Activated CD4-positive, alpha-beta T cell treated with anti-CD3 and anti-CD28 coated beads, Interleukin-2, amount 10 ng/mL, durations not matched to agents 7 days and 5 days (primary cell): Measurements from ENCODE around the gene NUMBL. TPM values are rescaled to one million over a fixed set of nuclear protein-coding genes. Genes with fewer than 3 reads are reported as not detected.
"Not testable (repeated sequence)": the region's sequence is repeated elsewhere in the genome, so short reads cannot be mapped to it uniquely, and the experiment has no call there.

ENCODE experiments used
- CTCF ChIA-PET: fragments of 350-600 bp; sonication (Branson Sonifier 250); formaldehyde crosslinking; loops from one replicate; lab custom pipeline; 2021; ENCODE audit warnings: antibody characterized with exemption; lab: Charles Lee
- POLR2A ChIA-PET: fragments of 350-600 bp; sonication (Branson Sonifier 250); formaldehyde crosslinking; loops from one replicate; lab custom pipeline; 2021; ENCODE audit warnings: antibody characterized with exemption; lab: Charles Lee
- DNase-seq: peaks from one replicate; pipeline ENCODE4 v3.0.0-alpha.2; 2020
- H3K27ac Mint-ChIP-seq: one replicate; pipeline ENCODE4 v1.8.0; 2021; ENCODE audit warnings: mild to moderate bottlenecking, moderate library complexity, mixed read lengths
- H3K27me3 Mint-ChIP-seq: one replicate; pipeline ENCODE4 v1.8.0; 2021; ENCODE audit warnings: mixed read lengths
- H3K36me3 Mint-ChIP-seq: one replicate; pipeline ENCODE4 v1.8.0; 2021; ENCODE audit warnings: low read depth, mixed read lengths
- H3K4me1 Mint-ChIP-seq: one replicate; pipeline ENCODE4 v1.8.0; 2021; ENCODE audit warnings: mixed read lengths
- H3K4me3 Mint-ChIP-seq: one replicate; pipeline ENCODE4 v1.8.0; 2021; ENCODE audit warnings: mild to moderate bottlenecking, moderate library complexity, mixed read lengths
- H3K9me3 Mint-ChIP-seq: one replicate; pipeline ENCODE4 v1.8.0; 2021; ENCODE audit warnings: mixed read lengths
- total RNA-seq, 2 experiments: library from RNA; stranded (reverse); gene quantifications; one replicate each; pipeline ENCODE4 v1.2.3, GENCODE V29; 2021

The NUMBL gene
- total RNA-seq, 2 experiments from 2014 or later: 5.7 to 7.3 TPM

DNA sequence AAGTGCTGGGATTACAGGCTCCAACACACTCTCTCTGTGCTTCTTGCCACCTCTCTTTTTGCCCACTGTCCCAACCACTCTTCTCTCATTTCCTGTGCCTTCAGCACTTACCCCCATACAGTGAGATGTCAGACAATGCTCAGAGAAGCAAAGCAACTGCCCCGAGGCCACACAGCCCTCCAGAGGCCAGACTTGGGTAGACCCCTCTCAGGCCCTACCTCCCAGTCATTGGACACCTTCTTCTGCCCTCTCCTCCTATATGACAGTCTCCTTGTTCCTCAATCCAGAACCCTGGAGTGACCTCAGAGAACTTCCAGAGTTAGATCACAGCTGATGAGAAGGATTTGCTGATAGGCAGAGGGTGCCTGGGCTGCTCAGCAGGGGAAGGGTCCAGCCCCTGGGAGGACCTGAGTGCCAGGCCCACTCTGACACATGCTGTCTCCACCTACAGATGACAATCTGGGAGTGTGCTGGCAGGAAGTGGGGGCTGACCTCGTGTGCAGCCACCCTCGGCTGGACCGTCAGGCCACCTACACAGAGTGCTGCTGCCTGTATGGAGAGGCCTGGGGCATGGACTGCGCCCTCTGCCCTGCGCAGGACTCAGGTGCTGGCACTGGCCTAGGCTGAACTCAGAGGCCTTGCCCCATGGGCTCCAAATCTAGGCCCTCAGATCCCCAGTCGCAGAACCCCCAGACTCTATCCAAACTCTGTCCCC, 64.9 kb downstream of the NUMBL start:
- Mint-ChIP-seq H3K36me3 (peaks cover 24% of the 10 kb centered on the region), H3K4me3 (no peak overlapping the region), H3K27me3 (no peaks in the 10 kb centered on the region), H3K4me1 (peaks cover 22% of the 10 kb centered on the region), H3K27ac (peak overlapping the region; percentile 10), H3K9me3 (no peaks in the 10 kb centered on the region)
- ChIA-PET POLR2A (no interaction called here), CTCF (interaction anchor here (4.8 kb wide), 1 partner anchor 9 kb away, joined by 31 read pairs; no protein-coding TSS in a partner anchor)
- DNase-seq: no peak

DNA sequence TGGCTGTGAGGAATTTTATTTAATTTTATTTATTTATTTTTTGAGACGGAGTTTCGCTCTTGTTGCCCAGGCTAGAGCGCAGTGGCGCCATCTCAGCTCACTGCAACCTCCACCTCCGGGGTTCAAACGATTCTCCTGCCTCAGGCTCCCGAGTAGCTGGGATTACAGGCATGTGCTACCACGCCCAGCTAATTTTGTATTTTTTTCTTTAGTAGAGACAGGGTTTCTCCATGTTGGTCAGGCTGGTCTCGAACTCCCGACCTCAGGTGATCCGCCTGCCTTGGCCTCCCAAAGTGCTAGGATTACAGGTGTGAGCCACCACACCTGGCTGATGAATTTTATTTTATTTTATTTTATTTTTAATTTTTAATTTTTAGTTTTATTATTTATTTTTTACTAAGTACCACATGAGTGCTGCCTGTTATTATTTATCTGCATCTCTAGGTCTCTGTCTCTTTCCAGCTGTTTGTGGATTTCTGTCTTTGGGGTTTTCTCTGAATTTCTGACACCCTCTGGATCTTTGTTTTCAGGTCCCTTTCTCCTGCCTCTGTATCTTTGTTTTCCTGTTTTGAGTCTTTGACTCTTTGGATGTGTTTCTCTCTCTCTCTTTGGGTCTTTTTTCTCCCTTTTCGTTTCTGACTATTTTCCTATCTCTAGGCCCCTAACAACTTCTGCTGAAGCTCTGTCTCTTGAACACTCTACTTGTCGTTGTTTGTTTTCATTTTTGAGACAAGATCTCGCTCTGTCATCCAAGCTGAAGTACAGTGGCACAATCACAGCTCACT, 65.9 kb downstream of the NUMBL start:
- H3K4me1 Mint-ChIP-seq: peaks cover 19% of the 10 kb centered on the region
- peaks cover 23% of the 10 kb centered on the region for H3K36me3 Mint-ChIP-seq

DNA sequence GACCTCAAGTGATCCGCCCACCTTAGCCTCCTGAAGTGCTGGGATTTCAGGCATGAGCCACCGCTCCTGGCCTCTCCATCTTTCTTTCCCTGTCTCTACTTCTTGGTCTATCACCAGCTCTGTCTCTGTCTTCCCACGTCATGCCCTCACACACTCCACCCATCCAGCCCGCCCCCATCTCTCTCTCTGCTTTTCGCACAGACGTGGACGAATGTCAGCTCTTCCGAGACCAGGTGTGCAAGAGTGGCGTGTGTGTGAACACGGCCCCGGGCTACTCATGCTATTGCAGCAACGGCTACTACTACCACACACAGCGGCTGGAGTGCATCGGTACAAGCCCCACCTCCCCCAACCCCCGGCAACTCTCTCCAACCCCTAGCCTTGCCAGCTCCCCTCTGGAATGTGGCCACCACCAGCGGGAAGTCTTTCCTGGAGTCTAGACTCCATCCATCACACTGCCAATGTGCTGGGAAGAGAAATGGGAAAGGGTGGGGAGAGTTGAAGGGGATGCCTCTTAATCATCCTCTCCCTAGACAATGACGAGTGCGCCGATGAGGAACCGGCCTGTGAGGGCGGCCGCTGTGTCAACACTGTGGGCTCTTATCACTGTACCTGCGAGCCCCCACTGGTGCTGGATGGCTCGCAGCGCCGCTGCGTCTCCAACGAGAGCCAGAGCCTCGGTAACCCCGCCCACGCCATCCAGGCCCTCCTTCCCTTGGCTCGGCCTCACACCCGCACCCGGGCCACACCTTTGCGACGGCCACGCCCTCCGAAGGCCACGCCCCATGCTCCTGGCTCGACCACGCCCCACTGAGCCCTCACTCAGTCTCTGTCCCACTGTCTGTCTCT, 66.8 kb downstream of the NUMBL start:
- Mint-ChIP-seq H3K9me3 (no peaks in the 10 kb centered on the region), H3K4me3 (no peak overlapping the region), H3K36me3 (peaks cover 26% of the 10 kb centered on the region), H3K27ac (no peak overlapping the region), H3K4me1 (peaks cover 19% of the 10 kb centered on the region), H3K27me3 (no peaks in the 10 kb centered on the region)
- no peak for DNase-seq
- ChIA-PET CTCF (interaction anchor here (0.9 to 4.8 kb wide), 3 partner anchors 11 to 100 kb away, joined by 3 to 31 read pairs (median 4); no protein-coding TSS in a partner anchor), POLR2A (no interaction called here)

More for the DNA sequence above, 65.9 kb downstream of the NUMBL start:
- H3K4me3 Mint-ChIP-seq, POLR2A ChIA-PET, H3K27ac Mint-ChIP-seq, H3K27me3 Mint-ChIP-seq, DNase-seq, H3K9me3 Mint-ChIP-seq: not testable (repeated sequence)
- CTCF ChIA-PET: interaction anchor here (1.6 to 4.8 kb wide), 2 partner anchors 10 to 26 kb away, joined by 4 to 31 read pairs; no protein-coding TSS in a partner anchor

DNA sequence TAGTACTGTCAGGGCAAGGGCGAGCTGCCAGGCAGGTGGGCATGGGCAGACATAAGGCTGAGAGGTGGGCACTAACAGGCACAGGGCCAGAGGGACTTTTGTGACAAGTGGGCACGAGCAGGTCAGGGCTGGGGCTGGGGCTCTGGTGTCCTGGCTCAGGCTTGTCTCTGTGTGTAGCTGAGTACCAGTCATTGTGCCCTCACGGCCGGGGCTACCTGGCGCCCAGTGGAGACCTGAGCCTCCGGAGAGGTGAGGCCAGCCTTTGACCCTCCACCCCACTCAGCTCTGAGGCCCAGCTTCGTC, 67.7 kb downstream of the NUMBL start:
- Mint-ChIP-seq H3K4me3 (no peak overlapping the region), H3K27ac (peak overlapping the region; percentile 74), H3K9me3 (no peaks in the 10 kb centered on the region), H3K36me3 (peaks cover 29% of the 10 kb centered on the region), H3K27me3 (no peaks in the 10 kb centered on the region), H3K4me1 (peaks cover 19% of the 10 kb centered on the region)
- ChIA-PET POLR2A (no interaction called here), CTCF (interaction anchor here (0.9 to 4.8 kb wide), 2 partner anchors 12 to 99 kb away, joined by 3 to 31 read pairs; no protein-coding TSS in a partner anchor)
- DNase-seq: no peak

DNA sequence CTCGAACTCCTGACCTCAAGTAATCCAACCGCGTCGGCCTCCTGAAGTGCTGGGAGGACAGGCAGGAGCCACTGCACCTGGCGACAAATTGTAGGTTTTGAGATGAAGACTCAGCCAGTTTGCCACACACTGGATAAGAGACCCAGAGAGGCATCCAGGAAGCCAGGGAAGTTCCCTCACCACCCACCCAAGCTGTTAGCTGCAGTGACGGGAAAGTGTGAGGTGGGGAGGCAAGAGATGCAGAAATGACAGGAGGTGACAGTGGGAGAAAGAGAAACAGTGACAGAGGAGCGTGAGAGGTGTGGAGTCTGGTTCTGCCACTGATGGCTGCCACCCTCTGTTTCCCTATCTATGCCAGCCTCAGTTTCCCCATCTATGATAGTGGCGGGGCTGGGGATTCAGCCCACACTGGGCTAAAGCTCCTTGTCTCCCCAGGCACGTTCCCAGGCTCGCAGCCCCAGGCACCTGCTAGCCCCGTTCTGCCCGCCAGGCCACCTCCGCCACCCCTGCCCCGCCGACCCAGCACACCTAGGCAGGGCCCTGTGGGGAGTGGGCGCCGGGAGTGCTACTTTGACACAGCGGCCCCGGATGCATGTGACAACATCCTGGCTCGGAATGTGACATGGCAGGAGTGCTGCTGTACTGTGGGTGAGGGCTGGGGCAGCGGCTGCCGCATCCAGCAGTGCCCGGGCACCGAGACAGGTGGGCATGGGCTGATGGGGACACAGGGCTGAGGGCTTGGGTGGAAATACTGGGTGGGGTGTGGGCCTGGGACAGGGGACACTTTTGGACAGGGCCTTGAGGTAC, 68.3 kb downstream of the NUMBL start:
- Mint-ChIP-seq H3K36me3 (peaks cover 28% of the 10 kb centered on the region), H3K4me1 (peaks cover 19% of the 10 kb centered on the region), H3K9me3 (no peaks in the 10 kb centered on the region), H3K27ac (peak overlapping the region; percentile 76), H3K4me3 (no peak overlapping the region), H3K27me3 (no peaks in the 10 kb centered on the region)
- no peak for DNase-seq
- CTCF ChIA-PET: interaction anchor here (2.3 to 4.8 kb wide), 2 partner anchors 12 to 13 kb away, joined by 13 to 31 read pairs; no protein-coding TSS in a partner anchor
- POLR2A ChIA-PET: no interaction called here

DNA sequence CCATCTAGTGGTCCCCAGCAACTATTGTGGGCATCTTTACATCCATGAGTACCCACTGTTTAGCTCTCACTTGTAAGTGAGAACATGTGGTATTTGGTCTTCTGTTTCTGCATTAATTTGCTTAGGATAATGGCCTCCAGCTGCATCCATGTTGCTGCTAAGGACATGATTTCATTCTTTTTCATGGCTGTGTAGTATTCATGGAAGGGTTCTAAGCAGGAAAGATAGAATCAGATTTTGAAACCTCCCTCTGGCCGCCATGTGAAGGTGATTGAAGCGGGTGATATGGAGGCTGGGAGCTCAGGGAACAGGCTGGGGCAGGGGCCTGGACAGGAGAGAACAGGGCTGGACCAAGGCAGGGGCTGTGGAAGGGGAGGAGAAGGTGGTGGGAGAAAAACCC, 69.2 kb downstream of the NUMBL start:
- ChIA-PET POLR2A (no interaction called here), CTCF (interaction anchor here (1.1 to 2.3 kb wide), 3 partner anchors 13 to 19 kb away, joined by 3 to 13 read pairs (median 3); no protein-coding TSS in a partner anchor)
- Mint-ChIP-seq H3K9me3 (no peaks in the 10 kb centered on the region), H3K4me1 (peaks cover 19% of the 10 kb centered on the region), H3K27me3 (no peaks in the 10 kb centered on the region), H3K36me3 (peaks cover 27% of the 10 kb centered on the region), H3K27ac (no peak overlapping the region), H3K4me3 (no peak overlapping the region)
- no peak for DNase-seq

DNA sequence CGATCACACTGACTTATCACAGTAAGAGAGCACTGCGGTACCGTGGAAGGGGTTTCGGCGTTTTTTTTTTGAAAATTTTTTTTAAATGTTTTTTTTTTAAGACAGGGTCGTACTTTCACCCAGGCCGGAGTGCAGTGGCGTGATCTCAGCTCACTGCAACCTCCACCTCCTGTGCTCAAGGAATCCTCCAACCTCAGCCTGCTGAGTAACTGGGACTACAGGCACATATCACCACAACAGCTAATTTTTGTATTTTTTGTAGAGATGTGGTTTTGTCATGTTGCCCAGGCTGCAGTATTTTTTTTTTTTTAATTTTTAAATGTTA, 70.3 kb downstream of the NUMBL start:
- H3K4me1 Mint-ChIP-seq: peaks cover 22% of the 10 kb centered on the region
- H3K27me3 Mint-ChIP-seq: no peaks in the 10 kb centered on the region
- peaks cover 26% of the 10 kb centered on the region for H3K36me3 Mint-ChIP-seq
- H3K27ac Mint-ChIP-seq: no peak overlapping the region
- ChIA-PET POLR2A (no interaction called here), CTCF (interaction anchor here (0.6 to 2.3 kb wide), 6 partner anchors 10 to 377 kb away, joined by 3 to 13 read pairs (median 3); no protein-coding TSS in a partner anchor)
- H3K9me3 Mint-ChIP-seq: no peaks in the 10 kb centered on the region
- DNase-seq: no peak
- H3K4me3 Mint-ChIP-seq: no peak overlapping the region

DNA sequence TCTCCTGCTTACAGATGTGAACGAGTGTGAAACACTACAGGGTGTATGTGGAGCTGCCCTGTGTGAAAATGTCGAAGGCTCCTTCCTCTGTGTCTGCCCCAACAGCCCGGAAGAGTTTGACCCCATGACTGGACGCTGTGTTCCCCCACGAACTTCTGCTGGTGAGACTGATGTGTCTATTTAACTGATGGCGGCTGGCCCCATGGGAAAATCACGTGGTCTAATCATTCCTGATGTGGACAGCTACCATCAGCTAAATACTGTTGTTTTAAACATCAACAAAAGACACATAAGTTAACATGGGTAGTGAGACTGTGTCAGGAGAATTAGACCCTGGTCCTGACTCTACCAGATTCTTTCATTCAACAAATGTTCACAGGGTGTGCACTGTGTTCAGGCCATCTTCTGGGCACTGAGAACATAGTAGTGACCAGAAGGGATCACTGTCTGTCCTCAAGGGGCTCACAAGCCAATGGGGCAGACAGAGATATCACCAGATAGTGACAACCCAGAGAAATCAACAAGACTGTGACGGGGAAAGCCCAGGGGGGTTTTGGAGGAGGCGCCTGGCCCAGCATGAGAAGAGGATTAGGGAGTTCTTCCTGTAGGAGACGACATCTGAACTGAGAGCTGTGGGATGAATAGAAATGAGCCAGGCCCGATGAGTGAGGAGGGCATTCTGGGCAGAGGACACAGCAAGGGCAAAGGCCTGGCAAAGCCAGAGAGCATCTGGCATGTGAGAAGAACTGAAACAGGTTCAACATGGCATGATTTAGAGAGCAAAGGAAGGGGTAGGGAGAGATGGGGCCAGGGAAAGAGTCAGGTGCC, 70.9 kb downstream of the NUMBL start:
- Mint-ChIP-seq H3K36me3 (peaks cover 26% of the 10 kb centered on the region), H3K27ac (no peak overlapping the region), H3K27me3 (no peaks in the 10 kb centered on the region), H3K4me3 (no peak overlapping the region), H3K9me3 (no peaks in the 10 kb centered on the region), H3K4me1 (peaks cover 23% of the 10 kb centered on the region)
- no peak for DNase-seq
- POLR2A ChIA-PET: interaction anchor here (0.7 kb wide), 1 partner anchor 24 kb away, joined by 3 read pairs; no protein-coding TSS in a partner anchor
- CTCF ChIA-PET: interaction anchor here (1.0 to 2.3 kb wide), 2 partner anchors 15 kb away, joined by 3 to 13 read pairs; no protein-coding TSS in a partner anchor

DNA sequence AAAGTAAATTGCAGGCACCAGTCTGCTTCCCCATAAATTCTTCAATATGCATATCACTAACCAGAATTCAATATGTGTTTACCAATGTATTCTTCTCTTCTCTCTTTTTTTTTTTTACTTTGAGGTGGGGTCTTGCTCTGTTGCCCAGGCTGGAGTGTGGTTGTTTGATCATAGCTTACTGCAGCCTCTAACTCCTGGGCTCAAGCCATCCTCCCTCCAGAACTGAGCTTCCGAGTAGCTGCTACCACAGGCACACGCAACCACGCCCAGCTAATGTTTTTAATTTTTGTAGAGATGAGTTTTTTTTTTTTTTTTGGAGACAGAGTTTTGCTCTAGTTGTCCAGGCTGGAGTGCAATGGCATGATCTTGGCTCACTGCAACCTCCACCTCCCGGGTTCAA, 72.5 kb downstream of the NUMBL start:
- no peak overlapping the region for H3K27ac Mint-ChIP-seq
- ChIA-PET CTCF (interaction anchor here (0.9 kb wide), 1 partner anchor 647 kb away, joined by 5 read pairs; no protein-coding TSS in a partner anchor), POLR2A (no interaction called here)
- H3K27me3 Mint-ChIP-seq: no peaks in the 10 kb centered on the region
- H3K9me3 Mint-ChIP-seq: no peaks in the 10 kb centered on the region
- no peak for DNase-seq
- H3K36me3 Mint-ChIP-seq: peaks cover 22% of the 10 kb centered on the region
- H3K4me1 Mint-ChIP-seq: peaks cover 29% of the 10 kb centered on the region
- H3K4me3 Mint-ChIP-seq: no peak overlapping the region

DNA sequence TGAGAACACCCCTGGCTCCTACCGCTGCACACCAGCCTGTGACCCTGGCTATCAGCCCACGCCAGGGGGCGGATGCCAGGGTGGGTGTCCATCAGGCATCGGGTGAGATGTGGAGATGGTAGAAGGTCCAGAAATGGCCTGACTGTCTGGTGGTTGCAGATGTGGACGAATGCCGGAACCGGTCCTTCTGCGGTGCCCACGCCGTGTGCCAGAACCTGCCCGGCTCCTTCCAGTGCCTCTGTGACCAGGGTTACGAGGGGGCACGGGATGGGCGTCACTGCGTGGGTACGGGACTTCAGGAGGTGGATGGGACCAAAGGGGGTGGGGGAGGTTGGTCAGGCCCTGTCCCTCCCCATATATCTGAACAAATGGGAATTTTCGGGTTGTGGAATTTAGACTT, 73.5 kb downstream of the NUMBL start:
- Mint-ChIP-seq H3K4me1 (peaks cover 38% of the 10 kb centered on the region), H3K36me3 (peaks cover 21% of the 10 kb centered on the region), H3K27me3 (no peaks in the 10 kb centered on the region), H3K9me3 (no peaks in the 10 kb centered on the region), H3K27ac (no peak overlapping the region), H3K4me3 (no peak overlapping the region)
- no peak for DNase-seq
- CTCF ChIA-PET: interaction anchor here (1.1 to 2.1 kb wide), 2 partner anchors 12 to 17 kb away, joined by 3 to 12 read pairs; no protein-coding TSS in a partner anchor
- POLR2A ChIA-PET: no interaction called here

DNA sequence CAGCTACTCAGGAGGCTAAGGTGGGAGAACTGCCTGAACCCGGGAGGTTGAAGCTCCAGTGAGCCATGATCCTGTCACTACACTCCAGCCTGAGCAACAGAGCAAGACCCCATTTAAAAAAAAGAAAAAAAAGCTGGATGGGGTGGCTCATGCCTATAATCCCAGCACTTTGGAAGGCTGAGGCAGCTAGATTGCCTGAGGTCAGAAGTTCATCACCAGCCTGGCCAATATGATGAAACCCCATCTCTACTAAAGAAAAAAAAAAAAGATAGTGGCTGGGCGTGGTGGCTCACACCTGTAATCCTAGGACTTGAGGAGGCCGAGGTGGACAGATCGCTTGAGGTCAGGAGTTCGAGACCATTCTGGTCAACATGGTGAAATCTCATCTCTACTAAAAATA, 74.3 kb downstream of the NUMBL start:
- H3K27ac Mint-ChIP-seq: no peak overlapping the region
- no peaks in the 10 kb centered on the region for H3K9me3 Mint-ChIP-seq
- H3K36me3 Mint-ChIP-seq: peaks cover 17% of the 10 kb centered on the region
- POLR2A ChIA-PET: no interaction called here
- H3K4me1 Mint-ChIP-seq: peaks cover 45% of the 10 kb centered on the region
- CTCF ChIA-PET: interaction anchor here (0.6 to 2.1 kb wide), 4 partner anchors 11 to 66 kb away, joined by 3 to 12 read pairs (median 4); no protein-coding TSS in a partner anchor
- no peak overlapping the region for H3K4me3 Mint-ChIP-seq
- no peak for DNase-seq
- no peaks in the 10 kb centered on the region for H3K27me3 Mint-ChIP-seq
